ENCODE data around the gene TLR5. TPM values are rescaled to one million over a fixed set of nuclear protein-coding genes. Genes with fewer than 3 reads are reported as not detected.

The TLR5 gene
- total and polyA plus RNA-seq, 2 of the 4 experiments (the other 2 are of a cell fraction): 0.09 to 0.18 TPM

- Histone ChIP-seq H2BK15ac (ENCODE audit: low read depth, low read length) (no peak overlapping the region), H3K36me3 (ENCODE audit: control insufficient read depth, insufficient read depth, low read length) (no peaks in the 10 kb centered on the region), H4K20me1 (ENCODE audit: insufficient read depth, low read length) (no peaks in the 10 kb centered on the region), H4K5ac (ENCODE audit: low read depth, low read length) (no peak overlapping the region), H3K23ac (ENCODE audit: low read depth, low read length) (no peak overlapping the region), H3K27me3 (ENCODE audit: control insufficient read depth, insufficient read depth, low read length) (peaks cover 20% of the 10 kb centered on the region), H3K27ac (ENCODE audit: insufficient read depth, low read length) (no peak overlapping the region), H2AFZ (replicated peaks; ENCODE audit: low read length, poor library complexity) (no peak overlapping the region), H3K9ac (ENCODE audit: low read depth, low read length) (no peak overlapping the region), H3K56ac (ENCODE audit: extremely low read depth, insufficient read depth, low read length) (no peak overlapping the region), H3K18ac (ENCODE audit: low read depth, low read length) (no peak overlapping the region), H3K4ac (ENCODE audit: low read depth, low read length) (no peak overlapping the region), H3K9me1 (ENCODE audit: insufficient read depth, low read length) (no peaks in the 10 kb centered on the region), H3K79me1 (ENCODE audit: low read depth in 1 of 2, low read length in 2 of 2) (no peaks in the 10 kb centered on the region), H2AK9ac (replicated peaks; ENCODE audit: low read depth, low read length, poor library complexity) (no peak overlapping the region), H2BK5ac (ENCODE audit: low read depth, low read length, poor library complexity, severe bottlenecking) (no peak overlapping the region), H3K4me1 (ENCODE audit: control insufficient read depth, insufficient read depth, low read length) (no peaks in the 10 kb centered on the region), H4K91ac (ENCODE audit: insufficient read depth, low read depth, low read length) (no peak overlapping the region), H4K8ac (ENCODE audit: low read depth in 2 of 2, low read length in 2 of 2) (no peak overlapping the region), H3K14ac (replicated peaks; ENCODE audit: low read depth, low read length) (no peak overlapping the region), H2AK5ac (ENCODE audit: low read depth, low read length) (no peak overlapping the region), H3K4me2 (ENCODE audit: low read depth, low read length) (no peak overlapping the region), H2BK20ac (ENCODE audit: low read depth, low read length) (no peak overlapping the region), H3K4me3 (ENCODE audit: insufficient read depth, low read depth, low read length) (no peak overlapping the region), H2BK120ac (ENCODE audit: low read depth, low read length) (no peak overlapping the region), H3K9me3 (ENCODE audit: control insufficient read depth, insufficient read depth, low read length) (no peaks in the 10 kb centered on the region)
- dilution Hi-C loops (cut with HindIII; ENCODE audit: low sequenced_read_pairs, unreplicated experiment): no loop called here
- no peak for DNase-seq
- 88% methylated on average over 2 of the region's 4 CpGs; no CpG with 5 or more reads in 1 of the 2 experiments for WGBS, 2 experiments (ENCODE audit: extremely low coverage in 2 of 2, insufficient read length in 1 of 2)
- no TSS peak for BruUV-seq (replicated peaks)
- ChIA-PET POLR2A (ENCODE audit: unreplicated experiment) (no interaction called here), CTCF (no interaction called here)
- in situ Hi-C loops (cut with MboI; ENCODE audit: low sequenced_read_pairs): no loop called here
- TF ChIP-seq SMC3 (IDR thresholded peaks at IDR 0.05; ENCODE audit: low read depth, low read length) (no peak), MAFK (IDR thresholded peaks at IDR 0.05; ENCODE audit: low read depth, low read length) (no peak), RCOR1 (IDR thresholded peaks at IDR 0.05; ENCODE audit: insufficient replicate concordance, low read length) (no peak), BHLHE40 (IDR thresholded peaks at IDR 0.05; ENCODE audit: low read depth, low read length) (no peak), RFX5 (IDR thresholded peaks at IDR 0.05; ENCODE audit: low read depth, low read length) (no peak), CHD1 (IDR thresholded peaks at IDR 0.05; ENCODE audit: low read depth, low read length) (no peak), MAZ (IDR thresholded peaks at IDR 0.05; ENCODE audit: borderline replicate concordance, low read depth, low read length) (no peak), RAD21 (IDR thresholded peaks at IDR 0.05; ENCODE audit: low read length) (no peak), MXI1 (IDR thresholded peaks at IDR 0.05; ENCODE audit: borderline replicate concordance, low read depth, low read length) (no peak), NFE2L2 (IDR thresholded peaks at IDR 0.05; ENCODE audit: low read depth, low read length) (no peak), CEBPB (IDR thresholded peaks at IDR 0.05; ENCODE audit: low read depth, low read length) (no peak), FOS (IDR thresholded peaks at IDR 0.05; ENCODE audit: low read depth, low read length) (no peak), USF2 (IDR thresholded peaks at IDR 0.05; ENCODE audit: low read depth, low read length) (no peak)
- TF ChIP-seq, protein P1, sequence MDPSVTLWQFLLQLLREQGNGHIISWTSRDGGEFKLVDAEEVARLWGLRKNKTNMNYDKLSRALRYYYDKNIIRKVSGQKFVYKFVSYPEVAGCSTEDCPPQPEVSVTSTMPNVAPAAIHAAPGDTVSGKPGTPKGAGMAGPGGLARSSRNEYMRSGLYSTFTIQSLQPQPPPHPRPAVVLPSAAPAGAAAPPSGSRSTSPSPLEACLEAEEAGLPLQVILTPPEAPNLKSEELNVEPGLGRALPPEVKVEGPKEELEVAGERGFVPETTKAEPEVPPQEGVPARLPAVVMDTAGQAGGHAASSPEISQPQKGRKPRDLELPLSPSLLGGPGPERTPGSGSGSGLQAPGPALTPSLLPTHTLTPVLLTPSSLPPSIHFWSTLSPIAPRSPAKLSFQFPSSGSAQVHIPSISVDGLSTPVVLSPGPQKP (IDR thresholded peaks at IDR 0.05; ENCODE audit: borderline replicate concordance, low read depth, low read length): no peak
- TF ChIP-seq, protein P2, sequence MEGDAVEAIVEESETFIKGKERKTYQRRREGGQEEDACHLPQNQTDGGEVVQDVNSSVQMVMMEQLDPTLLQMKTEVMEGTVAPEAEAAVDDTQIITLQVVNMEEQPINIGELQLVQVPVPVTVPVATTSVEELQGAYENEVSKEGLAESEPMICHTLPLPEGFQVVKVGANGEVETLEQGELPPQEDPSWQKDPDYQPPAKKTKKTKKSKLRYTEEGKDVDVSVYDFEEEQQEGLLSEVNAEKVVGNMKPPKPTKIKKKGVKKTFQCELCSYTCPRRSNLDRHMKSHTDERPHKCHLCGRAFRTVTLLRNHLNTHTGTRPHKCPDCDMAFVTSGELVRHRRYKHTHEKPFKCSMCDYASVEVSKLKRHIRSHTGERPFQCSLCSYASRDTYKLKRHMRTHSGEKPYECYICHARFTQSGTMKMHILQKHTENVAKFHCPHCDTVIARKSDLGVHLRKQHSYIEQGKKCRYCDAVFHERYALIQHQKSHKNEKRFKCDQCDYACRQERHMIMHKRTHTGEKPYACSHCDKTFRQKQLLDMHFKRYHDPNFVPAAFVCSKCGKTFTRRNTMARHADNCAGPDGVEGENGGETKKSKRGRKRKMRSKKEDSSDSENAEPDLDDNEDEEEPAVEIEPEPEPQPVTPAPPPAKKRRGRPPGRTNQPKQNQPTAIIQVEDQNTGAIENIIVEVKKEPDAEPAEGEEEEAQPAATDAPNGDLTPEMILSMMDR (conservative IDR thresholded peaks at IDR 0.05; ENCODE audit: low read depth, low read length): no peak
- no peak for ATAC-seq (ENCODE audit: low read depth)
- intact Hi-C loops (cut with micrococcal nuclease): no loop called here
Observed at GRCh38 chr1:223068900-223069665, 74.0 kb downstream of the TLR5 start.
